Activated CD4-positive, CD25-positive, alpha-beta regulatory T cell treated with anti-CD3 and anti-CD28 coated beads, Interleukin-2, amount 50 U/mL, for 24 hours (primary cell): ENCODE data around the gene ZCCHC7.
"Not testable (repeated sequence)": the region's sequence is repeated elsewhere in the genome, so short reads cannot be mapped to it uniquely, and the experiment has no call there.

Experiments
- ATAC-seq, 2 donors: fragments of 150-1000 bp; cut with Tn5 transposase; one replicate each; pipeline ENCODE4 v1.10.0; 2021; ENCODE audit warnings: mild to moderate bottlenecking in 1 of 2, moderate library complexity in 1 of 2

ZCCHC7 gene

GRCh38 chr9:37297592-37297991 is 177.2 kb downstream of the ZCCHC7 start:
- no peak for ATAC-seq

DNA sequence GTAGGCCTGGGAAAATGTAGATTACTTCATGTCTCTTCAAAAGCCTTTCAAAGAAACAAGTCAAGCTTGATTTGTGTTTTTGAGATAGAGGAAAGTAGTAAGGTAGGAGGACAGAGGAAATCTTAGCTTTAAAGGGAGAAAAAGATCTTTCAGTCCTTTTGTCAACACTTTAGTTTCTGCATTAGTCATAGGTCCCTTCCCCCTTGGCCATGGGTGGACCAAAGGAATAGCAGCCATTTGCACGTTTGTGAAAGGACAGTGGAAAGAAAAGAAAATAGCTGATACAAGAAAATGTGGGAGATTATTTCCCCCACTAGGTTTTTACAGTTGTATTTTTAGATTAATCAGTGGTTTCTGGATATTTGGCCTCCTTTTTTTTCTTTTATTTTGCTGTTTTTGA is 180.2 kb downstream of the ZCCHC7 start:
- ATAC-seq, result peak in 1 of 2 donors; percentile 14

DNA sequence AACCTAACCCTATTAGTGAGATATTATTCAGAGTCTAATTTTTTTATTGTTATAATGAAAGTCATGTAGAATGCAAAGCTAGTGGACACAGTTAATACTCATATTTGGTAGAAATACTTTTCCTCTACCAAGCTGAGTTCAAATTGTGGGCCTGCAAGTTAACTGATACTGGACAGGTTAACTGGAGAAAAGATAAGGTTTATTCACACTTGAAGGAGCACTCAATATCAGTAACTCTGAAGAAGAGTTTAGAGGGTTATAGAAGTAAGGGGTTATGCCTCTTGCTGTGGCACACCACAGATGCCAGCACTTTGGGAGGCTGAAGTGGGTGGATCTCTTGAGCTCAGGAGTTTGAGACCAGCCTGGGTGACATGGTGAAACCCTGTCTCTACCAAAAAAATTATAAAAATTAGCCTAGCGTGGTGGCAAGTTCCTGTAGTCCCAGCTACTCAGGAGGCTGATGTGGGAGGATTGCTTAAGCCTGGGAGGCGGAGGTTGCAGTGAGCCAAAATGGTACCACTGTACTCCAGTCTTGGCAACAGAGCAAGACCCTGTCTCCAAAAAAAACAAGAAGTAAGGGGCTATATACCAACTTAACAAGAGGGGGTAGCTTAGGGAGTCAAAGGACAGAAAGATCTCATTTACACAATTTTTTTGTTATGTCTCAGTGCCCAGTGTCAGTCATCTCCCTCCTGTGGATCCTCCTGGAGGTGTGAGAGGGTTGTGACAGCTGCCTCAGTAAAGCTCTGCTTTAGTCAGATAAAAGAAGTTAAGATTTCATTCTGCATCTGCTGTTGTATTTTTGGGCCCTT is 180.9 kb downstream of the ZCCHC7 start:
- ATAC-seq, result peak; percentile 19 to 40

DNA sequence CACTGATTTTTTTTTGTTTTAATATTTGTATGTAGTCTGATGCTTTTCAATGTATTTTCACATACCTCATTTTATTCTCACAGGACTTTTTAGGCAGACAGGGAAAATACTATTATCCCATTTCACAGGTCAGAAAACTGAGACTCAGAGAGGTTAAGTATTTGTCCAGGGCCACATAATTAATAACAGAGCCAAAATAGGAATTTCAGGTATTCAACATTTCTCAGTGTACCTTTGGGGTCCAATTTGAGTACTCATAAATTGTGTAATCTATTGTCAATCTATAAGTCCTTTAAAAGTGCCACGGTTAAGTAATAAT is 181.4 kb downstream of the ZCCHC7 start:
- no peak for ATAC-seq

DNA sequence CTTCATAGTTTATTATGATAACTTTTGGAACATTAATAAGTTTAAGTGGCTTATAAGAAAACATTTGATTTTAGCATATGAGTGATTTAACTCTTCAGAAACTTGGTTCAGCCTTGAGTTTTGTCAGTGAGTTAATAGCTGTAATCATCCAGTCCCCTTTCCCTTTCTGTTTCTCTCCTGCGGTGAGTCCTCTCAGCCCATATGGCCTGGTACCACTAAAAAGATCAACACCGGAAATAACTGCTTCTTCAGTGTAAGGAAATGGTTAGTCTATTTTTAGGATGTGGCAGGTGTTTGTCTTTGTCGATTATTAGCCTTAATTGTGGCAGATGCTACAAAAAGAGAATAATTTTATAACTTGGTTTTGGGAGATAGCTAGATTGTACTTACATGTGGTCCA is 181.9 kb downstream of the ZCCHC7 start:
- ATAC-seq, result peak; percentile 95 to 98

DNA sequence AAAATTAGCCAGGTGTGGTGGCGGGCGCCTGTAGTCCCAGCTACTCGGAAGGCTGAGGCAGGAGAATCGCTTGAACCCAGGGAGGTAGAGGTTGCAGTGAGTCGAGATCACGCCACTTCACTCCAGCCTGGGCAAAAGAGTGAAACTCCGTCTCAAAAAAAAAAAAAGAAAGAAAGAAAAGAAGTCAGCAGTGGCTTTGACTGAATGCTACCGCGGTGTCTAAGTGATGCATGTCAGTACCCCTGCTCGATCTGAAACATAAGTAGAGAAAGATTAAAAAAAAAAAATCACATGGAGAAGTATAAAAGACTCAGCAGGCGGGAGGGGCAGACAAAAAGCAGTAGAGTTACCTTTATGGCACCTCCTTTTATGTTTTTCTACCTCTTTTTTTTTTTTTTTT is 182.9 kb downstream of the ZCCHC7 start:
- not testable (repeated sequence) for ATAC-seq

GRCh38 chr9:37309136-37309535 is 188.8 kb downstream of the ZCCHC7 start:
- ATAC-seq, result peak; percentile 32 to 63

GRCh38 chr9:37311938-37312708 is 191.7 kb downstream of the ZCCHC7 start:
- no peak for ATAC-seq

GRCh38 chr9:37324261-37324683 is 203.9 kb downstream of the ZCCHC7 start:
- ATAC-seq, result no peak

DNA sequence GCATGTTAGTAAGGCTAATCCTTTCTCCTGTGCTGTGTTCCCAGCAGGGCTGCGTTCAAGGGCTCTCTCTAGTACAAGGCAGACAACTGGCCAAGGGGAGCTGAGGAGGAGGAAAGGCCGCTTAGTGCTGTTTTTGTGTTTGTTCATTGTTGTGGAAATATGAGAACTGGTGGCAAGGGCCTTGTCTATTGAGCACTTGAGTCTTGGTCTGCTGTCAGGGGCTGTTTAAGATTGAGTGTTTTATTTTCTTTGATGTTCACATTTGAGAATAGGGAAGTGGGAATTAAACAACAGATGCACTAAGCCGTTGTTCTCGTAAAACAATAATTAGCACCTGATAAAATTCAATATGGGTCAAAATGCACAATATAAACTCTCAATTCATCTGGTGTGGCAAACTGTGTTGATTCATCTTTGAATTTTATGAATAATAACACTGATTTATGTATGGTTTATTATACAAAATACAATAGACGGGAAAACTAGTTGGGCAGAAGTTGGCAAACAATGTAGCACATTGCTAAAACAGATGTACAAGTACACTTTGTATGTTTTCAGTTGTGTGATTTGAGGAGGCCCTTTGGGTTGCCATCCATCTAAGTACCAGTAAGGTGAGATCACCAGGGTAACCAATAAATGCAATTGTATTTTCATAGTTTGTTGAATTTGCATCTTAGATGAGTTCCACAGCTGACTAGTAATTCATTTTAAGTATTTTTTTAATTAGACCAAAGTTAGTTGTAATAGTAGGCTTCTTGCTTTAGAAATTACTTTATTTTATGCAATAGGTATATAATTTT is 204.5 kb downstream of the ZCCHC7 start:
- no peak for ATAC-seq

GRCh38 chr9:37325778-37326177 is 205.4 kb downstream of the ZCCHC7 start:
- ATAC-seq, result no peak

DNA sequence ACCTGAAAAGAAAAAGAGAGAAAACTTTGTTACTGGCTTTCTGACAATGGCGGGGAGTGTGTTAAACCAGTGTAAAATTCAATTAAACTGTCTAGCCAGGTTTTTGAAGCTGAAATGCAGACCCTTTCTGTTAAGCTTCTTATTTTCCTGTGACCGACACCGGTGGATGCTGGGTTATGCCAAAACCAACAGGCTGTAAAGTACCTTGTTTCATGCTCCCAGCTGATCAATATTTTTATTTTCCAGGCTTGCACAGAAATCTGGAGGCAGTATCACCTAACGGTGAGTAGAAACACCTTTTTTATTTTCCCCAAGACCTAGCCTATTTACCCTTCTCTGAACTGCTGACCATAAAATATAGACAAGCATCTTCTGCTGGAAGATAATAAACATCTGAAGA is 207.2 kb downstream of the ZCCHC7 start:
- ATAC-seq, result no peak

DNA sequence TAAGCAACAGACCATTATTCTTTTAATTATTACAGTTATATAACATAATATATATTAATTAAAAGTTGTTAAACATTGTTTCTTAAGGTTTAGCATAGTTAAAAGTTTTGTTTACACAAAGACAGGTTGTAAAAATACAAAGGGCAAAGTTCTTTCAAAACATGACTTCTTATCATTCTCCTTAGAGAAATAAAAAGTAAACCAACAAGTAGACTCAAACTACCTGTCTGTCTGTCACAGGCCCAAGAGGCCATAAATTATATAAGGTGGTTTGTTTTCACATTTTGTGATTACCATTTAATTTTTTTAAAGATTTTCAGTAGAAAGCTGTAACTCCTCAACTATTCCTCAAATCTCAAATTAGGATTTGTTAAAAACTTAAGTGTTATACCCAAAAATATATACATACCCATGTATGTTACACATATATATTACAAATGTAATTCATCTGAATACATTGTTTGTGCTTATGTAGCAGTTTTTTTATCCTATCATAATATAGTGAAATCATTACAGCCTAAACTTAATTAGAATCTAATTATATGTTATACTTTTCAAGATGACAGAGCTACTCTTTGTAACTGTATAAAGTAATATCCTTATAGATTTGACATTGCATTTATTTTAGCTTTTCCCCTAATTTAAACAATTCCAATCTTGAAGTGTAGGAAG is 208.3 kb downstream of the ZCCHC7 start:
- ATAC-seq, result no peak

- peak in 1 of 2 donors; percentile 55 for ATAC-seq
Observed at GRCh38 chr9:37329576-37329975, 209.2 kb downstream of the ZCCHC7 start.

DNA sequence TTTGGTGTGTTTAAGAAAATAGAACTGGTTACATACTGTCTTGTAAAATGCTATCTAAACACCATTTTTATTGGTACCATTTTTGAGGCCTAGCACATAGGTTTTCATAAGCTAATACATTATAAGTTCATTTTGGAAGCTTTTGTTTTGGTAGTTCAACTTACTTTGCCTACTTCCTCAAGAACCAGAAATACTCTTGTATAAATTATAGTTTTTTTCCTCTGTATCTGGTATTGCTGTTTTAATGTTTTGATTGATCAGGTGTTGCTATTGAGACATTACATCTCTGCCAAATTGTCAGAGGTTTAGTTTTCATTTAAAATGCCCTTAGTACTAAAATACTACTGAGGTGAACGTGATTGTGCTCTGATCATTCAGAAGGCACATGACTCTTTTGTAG is 211.5 kb downstream of the ZCCHC7 start:
- ATAC-seq, result no peak

DNA sequence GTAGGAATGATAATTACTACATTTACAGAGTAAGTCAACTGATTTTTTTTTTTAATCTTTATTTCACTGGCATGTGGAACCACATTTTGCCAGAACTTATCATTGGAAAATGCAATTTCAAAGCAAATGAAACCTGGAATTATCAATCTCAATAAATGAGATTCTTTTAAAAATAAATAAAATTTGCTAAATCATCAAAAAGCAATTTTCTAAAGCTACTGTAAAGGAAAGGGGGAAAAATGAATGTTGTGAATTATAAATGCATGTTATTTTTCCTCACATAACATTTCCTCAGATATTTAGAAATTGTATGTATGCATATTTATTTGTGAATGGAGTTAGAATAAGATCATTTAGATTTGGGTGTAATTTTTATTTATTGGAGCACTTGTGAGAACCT is 212.2 kb downstream of the ZCCHC7 start:
- ATAC-seq, result no peak

GRCh38 chr9:37333288-37333687 is 212.9 kb downstream of the ZCCHC7 start:
- ATAC-seq, result no peak

GRCh38 chr9:37335238-37335637 is 214.9 kb downstream of the ZCCHC7 start:
- no peak for ATAC-seq

DNA sequence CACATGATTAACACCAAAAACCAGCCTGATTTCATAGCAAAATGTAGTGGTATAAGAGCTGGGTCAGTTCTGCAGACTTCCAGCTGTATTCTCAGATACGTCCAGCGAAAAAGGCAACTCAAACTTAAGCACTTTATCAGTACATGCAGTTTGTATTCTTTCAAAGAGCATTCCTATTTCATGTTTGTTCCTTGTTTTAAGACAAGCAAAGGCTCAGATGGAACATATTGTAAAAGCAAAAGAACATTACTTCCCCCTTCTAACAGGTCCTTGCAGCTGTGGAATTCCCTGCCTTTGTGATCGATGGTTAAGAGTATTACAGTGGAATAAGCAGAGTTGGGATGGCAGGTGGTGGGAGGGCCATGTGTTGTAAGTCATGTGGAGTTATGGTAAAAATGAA is 215.8 kb downstream of the ZCCHC7 start:
- ATAC-seq, result no peak

DNA sequence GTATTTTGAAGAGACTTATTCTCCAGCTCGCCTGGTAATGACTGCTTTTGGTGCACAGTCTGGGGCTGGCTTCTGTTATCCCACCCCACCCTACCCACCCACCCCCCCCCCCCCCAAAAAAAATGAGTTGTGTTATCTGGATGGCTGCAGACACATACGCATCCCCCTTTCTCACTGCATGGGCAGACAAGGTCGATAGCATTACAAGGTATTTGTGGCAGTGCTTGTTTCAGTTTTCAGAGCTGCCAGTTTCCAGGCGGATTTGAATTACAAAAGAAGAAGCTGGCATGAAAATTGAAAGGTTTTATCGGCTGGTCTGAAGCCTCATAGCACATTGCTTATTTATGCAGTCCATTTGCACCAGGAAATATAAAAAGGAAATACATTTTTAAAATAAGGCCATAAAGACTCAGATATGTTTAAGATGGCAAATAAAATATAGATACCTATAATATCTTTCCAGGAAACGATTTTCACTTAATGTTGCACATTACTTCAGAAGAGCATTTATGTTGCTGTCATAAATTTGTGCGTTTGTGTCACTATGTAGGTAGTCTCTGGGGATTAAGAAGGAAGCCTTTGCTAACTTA is 217.0 kb downstream of the ZCCHC7 start:
- no peak for ATAC-seq

- ATAC-seq, result no peak
Observed at GRCh38 chr9:37338218-37338617, 217.8 kb downstream of the ZCCHC7 start.

DNA sequence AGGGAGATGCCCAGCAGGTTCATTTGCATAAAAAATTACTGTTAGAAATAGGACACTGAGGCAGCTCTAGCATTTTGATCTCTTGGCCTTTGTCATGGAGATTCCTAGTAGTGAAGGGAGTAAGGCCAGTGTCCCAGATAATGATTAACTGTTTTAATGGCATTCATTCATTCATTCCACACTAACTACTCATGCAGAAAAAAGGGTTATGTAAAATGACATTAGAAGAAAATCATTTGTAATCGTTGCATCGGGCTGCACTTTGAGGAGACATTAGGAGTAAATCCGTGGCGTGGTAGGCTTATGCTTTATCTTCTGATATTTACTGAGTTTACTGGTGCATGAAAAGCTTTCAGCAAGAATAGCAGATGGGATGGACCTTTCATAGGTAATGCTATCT is 219.5 kb downstream of the ZCCHC7 start:
- no peak for ATAC-seq
